ENCODE data around the gene ZNF580.

Gene ZNF580

GRCh38 chr19:55647732-55648584 is 7.2 kb downstream of the ZNF580 start, which contains the start of gene CCDC106:
Gene CCDC106 (plus strand): TSS chr19:55648212. CDS start chr19:55649047, 835 bp downstream.
- DNase-seq (ENCODE audit: extremely low spot score) = peak; percentile 57
- CTCF ChIA-PET = interaction anchor here (0.9 to 7.2 kb wide), 5 partner anchors 9 to 143 kb away, joined by 3 to 84 read pairs (median 7); partner anchors contain the start of gene ZNF865
- POLR2A ChIA-PET = interaction anchor here (0.5 to 1.7 kb wide), 4 partner anchors 9 to 241 kb away, joined by 3 to 8 read pairs (median 4); partner anchors contain the start of genes UBE2S and ZNF524
- TF ChIP-seq, protein P1, sequence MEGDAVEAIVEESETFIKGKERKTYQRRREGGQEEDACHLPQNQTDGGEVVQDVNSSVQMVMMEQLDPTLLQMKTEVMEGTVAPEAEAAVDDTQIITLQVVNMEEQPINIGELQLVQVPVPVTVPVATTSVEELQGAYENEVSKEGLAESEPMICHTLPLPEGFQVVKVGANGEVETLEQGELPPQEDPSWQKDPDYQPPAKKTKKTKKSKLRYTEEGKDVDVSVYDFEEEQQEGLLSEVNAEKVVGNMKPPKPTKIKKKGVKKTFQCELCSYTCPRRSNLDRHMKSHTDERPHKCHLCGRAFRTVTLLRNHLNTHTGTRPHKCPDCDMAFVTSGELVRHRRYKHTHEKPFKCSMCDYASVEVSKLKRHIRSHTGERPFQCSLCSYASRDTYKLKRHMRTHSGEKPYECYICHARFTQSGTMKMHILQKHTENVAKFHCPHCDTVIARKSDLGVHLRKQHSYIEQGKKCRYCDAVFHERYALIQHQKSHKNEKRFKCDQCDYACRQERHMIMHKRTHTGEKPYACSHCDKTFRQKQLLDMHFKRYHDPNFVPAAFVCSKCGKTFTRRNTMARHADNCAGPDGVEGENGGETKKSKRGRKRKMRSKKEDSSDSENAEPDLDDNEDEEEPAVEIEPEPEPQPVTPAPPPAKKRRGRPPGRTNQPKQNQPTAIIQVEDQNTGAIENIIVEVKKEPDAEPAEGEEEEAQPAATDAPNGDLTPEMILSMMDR (IDR thresholded peaks at IDR 0.05; ENCODE audit: control extremely low read depth, extremely low read depth, low read depth, missing control alignments) = no peak

- ChIA-PET CTCF (interaction anchor here (7.2 kb wide), 1 partner anchor 14 kb away, joined by 84 read pairs; no protein-coding TSS in a partner anchor), POLR2A (interaction anchor here (0.7 to 1.7 kb wide), 3 partner anchors 13 to 242 kb away, joined by 3 to 8 read pairs (median 3); partner anchors contain the start of genes UBE2S and ZNF784)
- TF ChIP-seq, protein P1 (IDR thresholded peaks at IDR 0.05; ENCODE audit: control extremely low read depth, extremely low read depth, low read depth, missing control alignments) = no peak
- no peak for DNase-seq (ENCODE audit: extremely low spot score)
Measured at GRCh38 chr19:55648585-55649267, 7.9 kb downstream of the ZNF580 start.

DNA sequence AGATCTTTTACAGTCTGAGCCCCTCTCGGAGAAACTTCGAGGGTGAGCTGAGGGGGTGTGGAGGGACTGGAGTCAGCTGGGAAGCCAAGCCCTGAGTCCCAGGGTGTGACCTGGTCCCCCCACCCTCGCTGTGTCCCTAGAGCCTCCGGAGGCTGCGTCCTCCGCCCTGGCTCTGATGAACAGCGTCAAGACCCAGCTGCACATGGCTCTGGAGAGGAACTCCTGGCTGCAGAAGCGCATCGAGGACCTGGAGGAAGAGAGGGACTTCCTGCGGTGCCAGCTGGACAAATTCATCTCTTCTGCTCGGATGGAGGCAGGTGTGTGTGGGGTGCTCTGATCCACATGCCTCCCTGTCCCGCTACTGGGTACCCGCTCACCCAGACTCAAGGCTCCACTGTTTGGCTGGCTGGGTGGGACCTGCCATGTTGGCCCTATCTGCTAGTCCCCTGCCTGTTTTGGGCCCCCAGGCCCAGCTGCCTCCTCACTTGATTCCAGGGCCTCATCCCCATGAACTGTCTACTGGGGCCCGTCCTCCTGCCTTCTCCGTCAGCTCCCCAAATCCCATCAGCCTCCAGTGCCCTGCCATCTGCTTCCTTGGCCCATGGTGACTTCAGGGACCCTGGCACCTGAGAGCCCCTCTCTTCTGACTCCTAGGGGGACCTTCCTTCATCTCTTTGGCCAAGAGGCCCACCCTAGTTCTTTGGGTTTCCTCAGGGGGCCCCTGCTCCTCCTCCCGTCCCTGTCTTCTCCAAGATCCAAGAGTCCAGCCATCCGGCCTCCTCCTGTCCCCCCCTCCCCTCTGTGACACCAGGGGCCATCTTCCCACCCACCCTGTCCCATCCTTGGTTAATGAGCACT is 8.7 kb downstream of the ZNF580 start:
- no peak for DNase-seq (ENCODE audit: extremely low spot score)
- CTCF ChIA-PET = interaction anchor here (7.2 kb wide), 1 partner anchor 15 kb away, joined by 84 read pairs; no protein-coding TSS in a partner anchor
- TF ChIP-seq, protein P1 (IDR thresholded peaks at IDR 0.05; ENCODE audit: control extremely low read depth, extremely low read depth, low read depth, missing control alignments) = no peak
- POLR2A ChIA-PET = interaction anchor here (0.7 to 1.6 kb wide), 3 partner anchors 12 to 242 kb away, joined by 3 to 4 read pairs (median 3); partner anchors contain the start of genes UBE2S and ZNF784

DNA sequence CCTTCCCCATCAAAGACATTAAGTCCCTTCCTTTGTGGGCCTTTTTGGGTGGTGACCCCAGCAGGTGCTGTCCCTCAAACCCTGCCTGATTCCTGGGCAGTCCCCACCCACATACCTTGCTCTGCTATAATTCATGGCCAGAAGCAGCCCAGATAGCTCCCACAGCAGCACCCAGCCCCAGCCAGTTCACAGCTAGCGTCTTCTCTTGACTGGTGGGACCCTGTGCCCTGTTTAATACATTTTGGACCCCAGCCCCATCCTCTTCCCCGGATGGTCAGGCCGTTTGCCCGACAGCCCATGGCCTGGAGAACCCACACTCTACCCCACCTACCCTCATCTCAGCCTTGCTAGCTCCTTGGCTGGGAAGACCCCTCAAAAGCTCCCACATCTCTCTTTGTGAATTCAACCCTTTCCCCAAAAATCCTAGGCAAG is 9.3 kb downstream of the ZNF580 start:
- TF ChIP-seq, protein P1 (IDR thresholded peaks at IDR 0.05; ENCODE audit: control extremely low read depth, extremely low read depth, low read depth, missing control alignments) = no peak
- POLR2A ChIA-PET = interaction anchor here (1.1 kb wide), 1 partner anchor 13 kb away, joined by 4 read pairs; no protein-coding TSS in a partner anchor
- DNase-seq (ENCODE audit: extremely low spot score) = peak; percentile 56
- CTCF ChIA-PET = interaction anchor here (7.2 kb wide), 1 partner anchor 15 kb away, joined by 84 read pairs; no protein-coding TSS in a partner anchor

DNA sequence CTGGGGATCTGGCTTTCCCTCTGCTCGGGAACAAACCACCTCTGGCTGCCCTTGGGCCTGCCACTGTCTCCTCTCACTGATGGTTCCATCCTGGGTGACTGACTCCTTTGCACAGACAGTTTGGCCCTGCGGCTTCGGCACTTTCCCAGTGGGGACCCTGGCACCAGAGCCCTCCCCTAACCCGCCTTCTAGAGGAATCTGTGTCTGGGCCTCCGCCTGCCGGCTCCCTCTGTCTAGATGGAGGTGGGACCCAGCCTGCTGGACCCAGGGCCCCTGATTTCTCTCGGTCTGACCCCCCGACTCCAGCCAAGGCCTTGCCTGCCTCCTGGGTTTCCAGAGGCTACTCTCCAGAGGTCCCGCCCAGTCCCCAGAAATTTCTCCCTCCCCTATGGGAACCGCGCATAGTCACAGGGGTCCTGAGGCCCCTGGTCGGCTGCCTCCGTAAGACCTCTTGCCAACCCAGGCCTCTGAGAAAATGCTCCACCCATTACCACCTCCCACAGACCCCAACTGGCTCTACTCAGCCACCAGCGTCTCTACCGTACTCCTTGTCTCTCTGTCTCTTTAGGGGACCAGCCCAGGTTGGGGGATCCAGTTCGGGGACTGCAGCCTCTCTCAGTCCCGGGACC is 9.9 kb downstream of the ZNF580 start:
- DNase-seq (ENCODE audit: extremely low spot score) = no peak
- CTCF ChIA-PET = interaction anchor here (7.2 kb wide), 1 partner anchor 16 kb away, joined by 84 read pairs; no protein-coding TSS in a partner anchor
- TF ChIP-seq, protein P1 (IDR thresholded peaks at IDR 0.05; ENCODE audit: control extremely low read depth, extremely low read depth, low read depth, missing control alignments) = no peak
- POLR2A ChIA-PET = interaction anchor here (1.1 kb wide), 1 partner anchor 14 kb away, joined by 4 read pairs; no protein-coding TSS in a partner anchor
